Testis (tissue), 2 donors: Measurements from ENCODE around the gene SLC30A4.

Experiments used
- CTCF ChIP-seq, 3 experiments: fragments of 450-650 bp in 2 of 3; fragments of 200-600 bp in 1 of 3; sonication (generic) in 1 of 3; IDR thresholded peaks; one replicate each; pipeline ENCODE4 v1.5.1; 2016 to 2019; ENCODE audit warnings: antibody characterized with exemption in 3 of 3, mild to moderate bottlenecking in 2 of 3, moderate library complexity in 1 of 3
- POLR2A ChIP-seq: fragments of 450-650 bp; IDR thresholded peaks from one replicate; pipeline ENCODE4 v1.6.1; 2017; ENCODE audit warnings: antibody characterized with exemption, mild to moderate bottlenecking, moderate library complexity

- TF ChIP-seq CTCF (IDR thresholded peaks at IDR 0.05) (no peak), POLR2A (no peak)
Measured at GRCh38 chr15:45469441-45469840, 53.1 kb downstream of the SLC30A4 start.
